ENCODE results near the gene FERMT3.

Gene FERMT3

GRCh38 chr11:64186492-64187165 lies 19.9 kb upstream of the FERMT3 start:
- DNase-seq = peak; percentile 39 to 58

GRCh38 chr11:64192434-64192833 lies 14.1 kb upstream of the FERMT3 start:
- DNase-seq = no peak

- DNase-seq = no peak
These were observed 9.9 kb upstream of the FERMT3 start for GRCh38 chr11:64196626-64197025.

- DNase-seq = no peak
These were observed 8.0 kb upstream of the FERMT3 start for GRCh38 chr11:64198511-64198910.

- DNase-seq = no peak
These were observed 5.0 kb upstream of the FERMT3 start for GRCh38 chr11:64201543-64201942.

GRCh38 chr11:64202992-64203391 lies 3.5 kb upstream of the FERMT3 start:
- no peak for DNase-seq

GRCh38 chr11:64203421-64204079 lies 3.0 kb upstream of the FERMT3 start:
- no peak for DNase-seq

- DNase-seq = no peak
These were observed 2.5 kb upstream of the FERMT3 start for GRCh38 chr11:64204080-64204440.

GRCh38 chr11:64204464-64204989 lies 2.0 kb upstream of the FERMT3 start:
- peak; percentile 87 to 91 for DNase-seq

- peak; percentile 73 to 80 for DNase-seq
These were observed 950 bp downstream of the FERMT3 start for GRCh38 chr11:64207256-64208085.

GRCh38 chr11:64208086-64208795 lies 1.7 kb downstream of the FERMT3 start:
- DNase-seq = no peak

- no peak for DNase-seq
These were observed 2.5 kb downstream of the FERMT3 start for GRCh38 chr11:64208796-64209562.

GRCh38 chr11:64209563-64209843 lies 3.0 kb downstream of the FERMT3 start:
- DNase-seq = no peak

- DNase-seq = no peak
These were observed 3.9 kb downstream of the FERMT3 start for GRCh38 chr11:64210301-64211020.

- DNase-seq = no peak
These were observed 4.8 kb downstream of the FERMT3 start for GRCh38 chr11:64211181-64211872.

GRCh38 chr11:64216879-64217278 lies 10.4 kb downstream of the FERMT3 start:
- DNase-seq = no peak

- DNase-seq = no peak
These were observed 12.3 kb downstream of the FERMT3 start for GRCh38 chr11:64218628-64219353.

GRCh38 chr11:64219354-64219684 lies 12.8 kb downstream of the FERMT3 start:
- DNase-seq = no peak

- no peak for DNase-seq
These were observed 13.2 kb downstream of the FERMT3 start for GRCh38 chr11:64219755-64220154.

- DNase-seq = no peak
These were observed 13.8 kb downstream of the FERMT3 start for GRCh38 chr11:64220271-64220670.

- no peak for DNase-seq
These were observed 14.3 kb downstream of the FERMT3 start for GRCh38 chr11:64220798-64221197.
